Measurements from ENCODE around the gene SLC32A1. TPM values are rescaled to one million over a fixed set of nuclear protein-coding genes. Genes with fewer than 3 reads are reported as not detected.
A peak's percentile ranks its signal among the peaks of the same experiment; 100 is the strongest.

The SLC32A1 gene
- total and polyA plus RNA-seq, 7 donors: not detected

DNA sequence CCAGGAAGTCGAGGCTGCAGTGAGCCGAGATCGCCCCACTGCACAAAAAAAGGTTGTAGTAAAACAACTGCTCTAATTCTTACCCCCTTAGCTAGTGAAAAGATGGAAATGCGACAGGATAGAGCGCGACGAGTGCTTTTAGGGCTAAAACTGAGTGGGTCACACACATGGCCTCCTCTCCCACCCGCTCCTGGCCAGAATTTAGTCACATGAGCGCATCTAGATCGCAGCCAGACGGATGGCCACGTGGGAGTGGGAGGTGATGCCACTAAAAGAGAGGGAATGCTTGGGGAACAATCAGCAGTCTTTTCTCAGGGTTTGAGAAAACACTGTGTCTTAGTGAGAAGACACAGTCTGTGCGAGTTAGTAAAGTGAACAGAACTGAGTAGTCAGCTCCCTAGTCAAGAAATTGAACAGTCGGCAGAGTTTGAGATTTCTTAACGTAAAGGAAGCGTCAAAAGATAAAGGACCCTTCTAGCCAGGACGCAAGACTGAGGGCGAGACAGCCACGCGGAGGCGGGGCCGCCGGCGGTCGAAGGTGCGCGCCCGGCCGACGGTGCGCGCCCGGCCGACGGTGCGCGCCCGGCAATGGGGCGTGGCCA lies 23.3 kb downstream of the SLC32A1 start:
- intact Hi-C loops (cut with DNase I): loop anchor here in 1 of 2 donors (2.0 kb wide), 1 partner anchor 101 kb away; no protein-coding TSS in a partner anchor
- ATAC-seq (no peak), DNase-seq (no peak)
- Histone ChIP-seq H3K9me3 (no peaks in the 10 kb centered on the region), H3K4me1 (peaks cover 10% of the 10 kb centered on the region), H3K36me3 (ENCODE audit: insufficient read depth in 1 of 2, low read depth in 1 of 2) (peaks cover 0 to 25% of the 10 kb centered on the region in 2 donors), H3K27me3 (ENCODE audit: insufficient read depth in 3 of 3, low read length in 2 of 3) (peaks cover under 1 to 3% (median 2%) of the 10 kb centered on the region in 3 donors), H3K4me3 (peak overlapping the region; percentile 99), H3K27ac (peak overlapping the region; percentile 87)
- TF ChIP-seq CTCF (IDR thresholded peaks at IDR 0.05): no peak
- WGBS, 3 donors: 11 to 13% (median 13%) methylated on average over 39 of the region's 39 CpGs

DNA sequence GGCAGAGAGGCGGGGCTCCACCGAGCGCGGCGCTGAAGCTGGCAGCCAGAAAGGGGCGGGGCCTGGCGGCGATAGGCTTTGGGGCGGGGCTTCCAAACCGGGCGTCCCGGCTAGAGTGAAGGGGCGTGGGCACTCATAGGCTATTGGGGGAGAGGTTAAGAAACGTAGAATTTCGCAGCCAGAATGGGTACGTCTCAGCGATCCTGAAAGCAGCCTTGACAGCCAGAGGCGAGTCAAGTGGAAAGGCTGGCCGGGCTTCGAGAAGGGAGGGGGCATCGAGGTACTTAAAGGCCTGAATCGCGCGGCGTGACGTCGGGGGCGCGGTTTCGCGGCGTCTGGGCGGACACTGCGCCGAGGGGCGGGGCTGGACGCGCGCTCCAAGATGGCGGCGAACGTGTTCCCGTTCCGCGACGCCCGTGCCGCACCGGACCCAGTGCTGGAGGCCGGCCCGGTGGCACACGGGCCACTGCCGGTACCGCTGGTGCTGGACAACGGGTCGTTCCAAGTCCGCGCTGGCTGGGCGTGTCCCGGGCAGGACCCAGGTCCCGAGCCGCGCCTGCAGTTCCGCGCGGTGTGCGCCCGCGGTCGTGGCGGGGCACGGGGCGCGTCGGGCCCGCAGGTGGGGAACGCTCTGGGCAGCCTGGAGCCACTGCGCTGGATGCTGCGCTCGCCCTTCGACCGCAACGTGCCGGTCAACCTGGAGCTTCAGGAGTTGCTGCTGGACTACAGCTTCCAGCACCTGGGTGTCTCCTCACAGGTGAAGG lies 24.0 kb downstream of the SLC32A1 start, which contains the start of gene ACTR5:
TSS of gene ACTR5 (plus strand) at position 364 of the 764 bp plus-strand sequence. CDS start at position 383, 19 bp downstream.
- WGBS, 3 donors: 0 to 1% (median 0%) methylated on average over 63 to 84 of the region's 84 CpGs
- Histone ChIP-seq H3K9me3 (no peaks in the 10 kb centered on the region), H3K27me3 (ENCODE audit: insufficient read depth in 3 of 3, low read length in 2 of 3) (peaks cover 0 to 3% (median 0%) of the 10 kb centered on the region in 3 donors), H3K4me3 (peak within 1 kb of the TSS; percentile 99), H3K27ac (peak within 1 kb of the TSS; percentile 87), H3K4me1 (peaks cover 10% of the 10 kb centered on the region), H3K36me3 (ENCODE audit: insufficient read depth in 1 of 2, low read depth in 1 of 2) (peaks cover 0 to 32% of the 10 kb centered on the region in 2 donors)
- ATAC-seq (peak; percentile 98 to 99 (median 99)), DNase-seq (peak; percentile 92 to 97)
- TF ChIP-seq CTCF (IDR thresholded peaks at IDR 0.05): no peak
- intact Hi-C loops (cut with DNase I): loop anchor here in 1 of 2 donors (2.0 kb wide), 1 partner anchor 101 kb away; no protein-coding TSS in a partner anchor

DNA sequence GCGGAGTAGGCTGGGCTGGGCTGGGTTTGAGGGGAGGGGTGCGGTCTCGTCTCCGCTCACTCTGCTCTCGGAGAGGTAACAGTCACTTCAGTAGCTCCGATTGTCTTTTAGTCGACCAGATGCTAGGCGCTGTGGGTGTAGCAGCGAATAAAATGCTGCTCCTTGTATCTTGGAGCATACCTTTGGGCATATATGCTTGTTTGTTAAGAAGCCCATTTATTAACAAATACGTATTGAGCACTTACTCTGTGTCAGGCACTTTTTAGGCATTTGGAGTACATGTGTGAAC lies 24.5 kb downstream of the SLC32A1 start:
- peaks cover 0 to 38% of the 10 kb centered on the region in 2 donors for H3K36me3 ChIP-seq (ENCODE audit: insufficient read depth in 1 of 2, low read depth in 1 of 2)
- intact Hi-C loops (cut with DNase I): loop anchor here in 1 of 2 donors (2.0 kb wide), 1 partner anchor 102 kb away; no protein-coding TSS in a partner anchor
- TF ChIP-seq CTCF (IDR thresholded peaks at IDR 0.05): no peak
- no peaks in the 10 kb centered on the region for H3K27me3 ChIP-seq (ENCODE audit: insufficient read depth in 3 of 3, low read length in 2 of 3)
- no peak for DNase-seq
- no peak for ATAC-seq
- peaks cover 10% of the 10 kb centered on the region for H3K4me1 ChIP-seq
- H3K4me3 ChIP-seq: peak overlapping the region; percentile 99
- no peaks in the 10 kb centered on the region for H3K9me3 ChIP-seq
- WGBS, 3 donors: 3 to 5% (median 3%) methylated on average over 10 of the region's 10 CpGs
- peak overlapping the region; percentile 87 for H3K27ac ChIP-seq

GRCh38 chr20:38751360-38751976 lies 27.2 kb downstream of the SLC32A1 start:
- WGBS, 3 donors: 61 to 77% (median 68%) methylated on average over 5 of the region's 5 CpGs
- Histone ChIP-seq H3K36me3 (ENCODE audit: insufficient read depth in 1 of 2, low read depth in 1 of 2) (peaks cover 0 to 63% of the 10 kb centered on the region in 2 donors), H3K9me3 (no peaks in the 10 kb centered on the region), H3K4me1 (peaks cover 10% of the 10 kb centered on the region), H3K4me3 (no peak overlapping the region), H3K27ac (no peak overlapping the region), H3K27me3 (ENCODE audit: insufficient read depth in 3 of 3, low read length in 2 of 3) (no peaks in the 10 kb centered on the region)
- intact Hi-C loops (cut with DNase I): loop anchor here in 1 of 2 donors (1.0 kb wide), 1 partner anchor 107 kb away; no protein-coding TSS in a partner anchor
- DNase-seq: no peak
- ATAC-seq: no peak
- peak; percentile 67 for TF ChIP-seq CTCF (IDR thresholded peaks at IDR 0.05)

Measured in psoas muscle (tissue), 8 donors.